HS-27A (cell line): Measurements from ENCODE around the gene SON.
"Not testable (repeated sequence)": the region's sequence is repeated elsewhere in the genome, so short reads cannot be mapped to it uniquely, and the experiment has no call there.

Experiments used
- DNase-seq: peaks from one replicate; pipeline ENCODE4 v3.0.0-alpha.2; 2012; ENCODE audit warnings: low read depth, missing footprints

SON gene, protein sequence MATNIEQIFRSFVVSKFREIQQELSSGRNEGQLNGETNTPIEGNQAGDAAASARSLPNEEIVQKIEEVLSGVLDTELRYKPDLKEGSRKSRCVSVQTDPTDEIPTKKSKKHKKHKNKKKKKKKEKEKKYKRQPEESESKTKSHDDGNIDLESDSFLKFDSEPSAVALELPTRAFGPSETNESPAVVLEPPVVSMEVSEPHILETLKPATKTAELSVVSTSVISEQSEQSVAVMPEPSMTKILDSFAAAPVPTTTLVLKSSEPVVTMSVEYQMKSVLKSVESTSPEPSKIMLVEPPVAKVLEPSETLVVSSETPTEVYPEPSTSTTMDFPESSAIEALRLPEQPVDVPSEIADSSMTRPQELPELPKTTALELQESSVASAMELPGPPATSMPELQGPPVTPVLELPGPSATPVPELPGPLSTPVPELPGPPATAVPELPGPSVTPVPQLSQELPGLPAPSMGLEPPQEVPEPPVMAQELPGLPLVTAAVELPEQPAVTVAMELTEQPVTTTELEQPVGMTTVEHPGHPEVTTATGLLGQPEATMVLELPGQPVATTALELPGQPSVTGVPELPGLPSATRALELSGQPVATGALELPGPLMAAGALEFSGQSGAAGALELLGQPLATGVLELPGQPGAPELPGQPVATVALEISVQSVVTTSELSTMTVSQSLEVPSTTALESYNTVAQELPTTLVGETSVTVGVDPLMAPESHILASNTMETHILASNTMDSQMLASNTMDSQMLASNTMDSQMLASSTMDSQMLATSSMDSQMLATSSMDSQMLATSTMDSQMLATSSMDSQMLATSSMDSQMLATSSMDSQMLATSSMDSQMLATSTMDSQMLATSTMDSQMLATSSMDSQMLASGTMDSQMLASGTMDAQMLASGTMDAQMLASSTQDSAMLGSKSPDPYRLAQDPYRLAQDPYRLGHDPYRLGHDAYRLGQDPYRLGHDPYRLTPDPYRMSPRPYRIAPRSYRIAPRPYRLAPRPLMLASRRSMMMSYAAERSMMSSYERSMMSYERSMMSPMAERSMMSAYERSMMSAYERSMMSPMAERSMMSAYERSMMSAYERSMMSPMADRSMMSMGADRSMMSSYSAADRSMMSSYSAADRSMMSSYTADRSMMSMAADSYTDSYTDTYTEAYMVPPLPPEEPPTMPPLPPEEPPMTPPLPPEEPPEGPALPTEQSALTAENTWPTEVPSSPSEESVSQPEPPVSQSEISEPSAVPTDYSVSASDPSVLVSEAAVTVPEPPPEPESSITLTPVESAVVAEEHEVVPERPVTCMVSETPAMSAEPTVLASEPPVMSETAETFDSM (N-terminal part only)

GRCh38 chr21:33542640-33543504 lies at the start of gene SON:
Gene SON, plus strand, starts transcription at chr21:33543038. Its CDS starts 55 bp downstream, at chr21:33543093.
- DNase-seq: peak; percentile 97

DNA sequence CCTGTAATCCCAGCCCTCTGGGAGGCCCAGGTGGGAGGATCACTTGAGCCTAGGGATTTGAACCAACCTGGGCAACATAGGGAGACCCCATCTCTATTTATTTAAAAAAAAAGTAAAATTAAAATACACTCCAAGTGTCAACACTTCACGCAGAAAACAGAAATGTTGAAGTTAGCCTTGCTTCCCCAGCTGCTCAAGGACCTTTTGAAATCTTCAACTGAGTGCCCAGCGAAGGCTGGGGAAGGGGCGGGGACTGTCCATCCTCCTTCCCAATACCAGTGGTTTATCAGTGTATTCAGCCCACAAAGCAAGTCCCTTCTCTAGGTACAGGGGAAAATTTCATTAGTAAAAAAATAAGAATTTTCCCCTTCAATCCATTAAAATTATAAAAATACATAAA lies 49.1 kb upstream of the SON start:
- no peak for DNase-seq

DNA sequence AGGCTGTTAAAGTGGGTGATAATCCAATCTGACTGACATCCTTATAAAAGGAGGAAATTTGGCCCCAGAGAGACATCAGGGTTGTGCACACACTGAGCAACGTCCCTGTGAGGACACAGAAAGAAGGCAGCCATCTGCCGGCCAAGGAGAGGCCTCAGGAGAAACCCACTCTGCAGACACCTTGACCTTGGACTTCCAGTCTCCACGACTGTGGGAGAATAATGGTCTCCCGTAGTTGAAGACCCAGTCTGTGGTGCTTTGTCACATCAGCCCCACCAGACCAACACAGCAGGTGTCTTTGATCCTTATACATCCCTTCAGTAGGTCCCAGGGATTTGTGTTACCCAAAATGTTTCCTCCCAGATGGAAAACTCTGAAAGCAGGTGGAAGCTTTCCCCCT lies 47.1 kb upstream of the SON start:
- no peak for DNase-seq

DNA sequence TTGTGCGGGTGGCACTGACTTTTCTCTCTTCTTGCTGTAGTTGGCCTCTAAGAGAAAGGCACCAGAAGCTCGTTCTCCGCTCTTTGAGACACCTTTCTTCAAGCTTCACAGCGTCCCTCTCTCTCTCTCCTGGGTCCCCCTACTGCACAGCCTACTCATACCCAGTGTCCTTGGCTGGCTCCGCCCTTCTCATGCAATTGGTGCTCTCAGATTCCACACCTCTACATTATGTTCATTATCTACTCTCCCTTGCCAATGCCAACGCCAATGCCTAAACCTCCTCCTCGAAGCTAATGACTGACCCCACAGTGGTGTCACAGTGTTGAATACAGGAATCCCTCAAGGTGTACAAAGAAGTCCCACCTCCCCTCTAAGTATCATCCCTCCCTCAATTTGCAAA lies 46.5 kb upstream of the SON start:
- DNase-seq: no peak

DNA sequence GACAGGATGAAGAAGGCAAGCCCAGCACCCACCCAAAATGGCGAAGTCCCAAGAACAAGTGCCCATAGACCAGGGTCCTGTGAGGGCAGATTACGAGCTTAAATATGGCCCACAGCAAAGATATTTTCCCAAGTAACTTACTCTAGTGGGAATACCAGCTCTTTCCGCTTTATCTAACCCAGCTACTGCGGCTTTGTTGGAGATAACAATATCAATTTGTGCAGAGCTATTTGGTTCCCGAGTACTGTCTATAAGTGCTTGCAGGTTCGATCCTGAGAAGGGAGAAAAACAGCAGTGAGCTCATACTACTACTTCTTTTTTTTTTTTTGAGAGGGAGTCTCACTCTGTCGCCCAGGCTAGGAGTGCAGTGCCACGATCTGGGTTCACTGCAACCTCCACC lies 37.0 kb upstream of the SON start:
- no peak for DNase-seq

- not testable (repeated sequence) for DNase-seq
These were observed 35.8 kb upstream of the SON start for GRCh38 chr21:33507003-33507402.

DNA sequence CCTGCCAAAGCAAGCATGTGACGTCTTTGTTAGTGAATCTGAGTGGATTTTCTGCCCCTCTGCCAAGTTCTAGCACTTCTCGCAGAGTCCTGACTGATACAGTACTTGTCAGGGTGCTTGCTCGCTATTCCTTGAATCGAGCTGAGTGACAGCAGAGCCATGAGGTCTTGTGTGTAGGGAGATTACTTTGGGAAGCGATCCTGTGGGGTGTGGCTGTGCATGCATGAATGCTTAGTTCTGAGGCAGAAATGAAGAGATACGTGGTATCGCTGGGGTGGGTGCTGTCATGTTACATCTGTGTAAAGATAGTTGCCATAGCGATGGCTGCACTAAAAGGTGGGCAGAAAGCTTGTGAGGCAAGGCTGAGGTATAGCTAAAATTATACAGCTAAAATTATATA lies 32.0 kb upstream of the SON start:
- DNase-seq: no peak

DNA sequence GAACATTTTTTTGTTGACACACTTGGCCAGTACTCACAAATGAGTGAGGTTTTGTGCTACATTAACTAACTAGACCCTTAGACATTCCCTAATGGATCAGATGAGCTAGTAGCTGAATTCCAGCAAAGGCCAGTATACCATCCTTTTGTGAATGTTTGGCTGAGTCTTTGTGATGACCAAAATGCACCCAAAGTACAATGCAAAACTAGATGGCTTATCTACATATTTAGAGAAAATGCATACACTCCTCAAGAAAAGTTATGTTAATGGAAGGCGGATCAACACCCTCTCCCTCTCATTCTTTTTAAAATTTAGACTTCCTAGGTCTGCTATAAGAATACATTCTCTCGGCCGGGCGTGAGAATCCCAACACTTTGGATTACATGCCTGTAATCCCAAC lies 31.2 kb upstream of the SON start:
- DNase-seq: no peak

GRCh38 chr21:33512481-33512880 lies 30.4 kb upstream of the SON start:
- DNase-seq: no peak

DNA sequence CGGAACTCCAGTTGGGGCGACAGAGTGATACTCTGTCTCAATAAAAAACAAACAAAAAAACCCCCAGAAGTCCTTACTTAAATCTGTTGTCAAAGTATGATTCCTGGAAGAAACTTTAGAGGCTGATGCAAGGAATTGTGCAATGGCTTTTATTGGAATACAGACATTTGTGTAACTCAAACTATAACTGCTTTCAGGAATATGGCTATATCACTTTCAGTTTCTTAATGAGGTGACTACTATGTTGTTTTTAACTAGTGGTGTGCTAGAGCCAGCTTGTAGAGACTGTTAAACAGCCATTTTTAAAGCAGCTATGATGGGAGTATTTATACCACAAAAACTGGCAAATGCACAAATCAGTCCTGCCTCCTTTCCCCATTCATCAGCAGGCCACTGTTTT lies 28.6 kb upstream of the SON start:
- DNase-seq: no peak

- DNase-seq: no peak
These were observed 23.9 kb upstream of the SON start for GRCh38 chr21:33518899-33519298.

DNA sequence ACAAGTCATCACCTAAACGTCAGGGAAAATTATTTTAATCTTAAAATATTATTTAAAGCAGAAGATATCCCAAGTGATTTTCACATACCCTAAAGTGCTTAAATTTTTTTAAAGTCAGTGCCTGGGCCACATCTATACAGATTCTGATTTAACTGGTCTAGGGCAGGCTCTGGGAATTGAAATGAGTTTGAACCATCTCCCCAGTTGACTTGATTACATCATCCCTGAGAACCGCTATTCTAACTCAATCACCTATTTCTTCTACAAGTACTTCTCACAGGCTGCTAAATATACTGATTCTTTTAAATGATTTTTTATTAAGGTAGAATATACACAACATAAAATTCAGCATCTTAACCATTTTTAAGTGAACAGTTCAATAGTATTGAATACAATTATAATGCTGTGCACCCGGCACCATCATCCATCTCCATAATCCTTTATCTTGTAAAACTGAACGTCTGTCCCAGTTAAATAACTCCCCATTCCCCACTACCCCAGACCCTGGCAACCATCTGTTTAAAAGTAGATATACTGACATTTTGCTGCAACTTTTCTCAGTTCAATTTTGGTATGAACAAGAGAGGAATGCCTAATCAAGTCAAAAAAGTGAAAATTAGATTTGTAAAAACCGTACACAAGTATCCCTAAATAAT lies 20.4 kb upstream of the SON start:
- no peak for DNase-seq

DNA sequence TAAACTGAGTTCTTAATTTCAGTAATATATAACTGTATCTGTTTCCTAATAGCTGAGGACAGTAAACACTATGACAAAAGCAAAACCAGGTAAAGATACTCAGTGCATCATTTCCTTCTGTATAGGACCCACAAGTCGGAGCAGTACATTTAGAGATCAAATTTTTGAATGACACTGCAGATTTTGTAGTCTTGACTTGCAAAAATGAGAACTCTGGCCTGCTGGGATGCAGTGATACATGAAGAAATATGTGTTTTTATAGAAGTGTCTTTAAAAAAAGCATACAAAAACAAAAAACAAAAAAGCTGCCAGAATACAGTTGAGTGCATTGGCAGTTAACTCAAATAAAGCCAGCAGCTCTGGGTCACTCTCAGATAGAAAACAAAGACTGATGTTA lies 19.9 kb upstream of the SON start:
- no peak for DNase-seq

GRCh38 chr21:33531007-33531406 lies 11.8 kb upstream of the SON start:
- DNase-seq: no peak

GRCh38 chr21:33537212-33537611 lies 5.6 kb upstream of the SON start:
- no peak for DNase-seq

GRCh38 chr21:33539616-33540015 lies 3.2 kb upstream of the SON start:
- no peak for DNase-seq

DNA sequence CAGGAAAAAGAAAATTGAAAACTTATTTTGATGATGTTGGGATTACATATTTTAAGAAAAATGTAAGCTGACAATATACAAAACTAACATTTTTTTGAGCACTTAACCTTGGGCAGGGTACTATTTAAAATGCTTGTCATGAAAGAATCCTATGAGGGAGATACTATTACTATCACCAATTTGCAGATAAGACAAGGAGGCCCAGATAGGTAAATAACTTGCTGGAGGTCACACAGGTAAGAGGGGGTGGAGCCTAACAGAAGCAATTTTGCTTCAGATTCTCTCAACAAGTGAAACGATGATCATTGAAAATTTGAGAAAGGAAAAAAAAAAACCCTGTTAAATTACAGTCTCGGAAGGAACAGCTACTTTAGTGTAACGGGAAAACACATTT lies 2.1 kb upstream of the SON start:
- DNase-seq: no peak

DNA sequence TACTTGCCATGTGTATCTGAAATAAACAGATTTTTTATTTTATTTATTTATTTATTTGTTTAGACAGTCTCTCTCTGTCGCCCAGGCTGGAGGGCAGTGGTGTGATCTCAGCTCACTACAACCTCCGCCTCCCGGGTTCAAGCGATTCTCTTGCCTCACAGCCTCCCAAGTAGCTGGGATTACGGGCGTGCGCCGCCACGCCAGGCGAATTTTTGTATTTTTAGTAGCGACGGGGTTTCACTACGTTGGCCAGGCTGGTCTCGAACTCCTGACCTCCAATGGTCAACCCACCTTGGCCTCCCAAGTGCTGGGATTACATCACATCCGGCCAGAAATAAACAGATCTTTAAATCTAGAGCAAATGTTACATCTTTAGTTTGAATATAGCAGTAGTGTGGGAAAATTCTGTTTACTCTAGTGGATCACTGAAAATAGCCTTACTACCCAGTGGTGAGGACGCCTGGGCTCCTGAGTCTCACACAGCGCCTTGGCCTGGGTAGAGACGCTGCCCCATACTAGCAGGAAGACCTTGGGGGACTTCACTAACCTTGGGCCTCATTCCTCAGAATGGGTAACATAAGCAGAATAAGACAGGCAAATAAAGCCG lies 1.6 kb upstream of the SON start:
- DNase-seq: no peak

DNA sequence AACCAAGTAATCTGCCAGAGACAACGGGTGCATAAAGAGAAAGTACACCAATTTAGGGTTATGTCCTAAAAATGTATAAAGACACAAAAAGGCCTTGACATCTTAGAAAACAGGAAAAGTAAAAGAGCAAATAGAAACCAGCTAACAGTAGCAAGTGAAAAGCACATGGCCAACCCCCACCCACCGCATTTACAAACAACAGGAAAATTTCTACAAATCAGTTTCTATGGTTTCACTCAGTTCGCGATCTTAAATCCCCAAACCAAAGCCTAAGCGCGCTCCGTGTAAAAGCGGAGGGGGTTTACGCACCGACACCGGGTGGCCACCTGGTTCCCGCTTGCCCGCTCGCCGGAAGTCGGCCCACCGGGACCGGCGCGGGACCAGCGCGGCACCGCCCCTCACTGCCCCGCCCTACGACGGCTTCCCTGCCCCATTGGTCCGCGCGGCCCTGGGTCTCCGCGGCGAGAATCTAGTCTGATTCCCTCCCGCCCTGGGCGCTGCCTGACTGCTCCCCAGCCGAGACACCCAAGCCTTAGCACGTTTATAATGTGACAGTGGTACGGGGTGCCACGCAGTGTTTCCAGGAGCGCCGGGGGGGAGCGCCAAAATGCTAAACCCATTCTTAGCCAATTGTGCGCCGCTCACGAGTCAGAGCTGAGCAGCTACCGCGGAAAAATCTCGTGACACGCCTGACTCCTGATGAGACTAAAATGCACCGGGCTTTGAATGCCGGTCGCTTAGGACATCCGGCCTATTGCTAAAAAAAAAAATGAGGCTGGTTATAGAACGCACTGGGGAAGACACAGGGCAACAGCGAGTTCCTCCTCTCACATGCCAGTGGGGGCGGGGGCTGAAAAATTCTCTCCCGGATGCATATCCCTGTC lies 840 bp upstream of the SON start, which contains the start of gene GART:
Gene GART, minus strand, starts transcription at position 362 of the 884 bp plus-strand sequence. CDS start 2,802 bp downstream, outside the sequence.
- DNase-seq: peak; percentile 48
